NOMO-1 treated with dmso at 0.1 percent for 144 hours (cell line): ENCODE data around the gene BFAR.
"Not testable (repeated sequence)": the region's sequence is repeated elsewhere in the genome, so short reads cannot be mapped to it uniquely, and the experiment has no call there.

Experiments used
- DNase-seq: peaks from one replicate; lab custom pipeline; 2025; ENCODE audit not compliant: unreplicated experiment; lab: John Stamatoyannopoulos, UW

Gene BFAR, protein sequence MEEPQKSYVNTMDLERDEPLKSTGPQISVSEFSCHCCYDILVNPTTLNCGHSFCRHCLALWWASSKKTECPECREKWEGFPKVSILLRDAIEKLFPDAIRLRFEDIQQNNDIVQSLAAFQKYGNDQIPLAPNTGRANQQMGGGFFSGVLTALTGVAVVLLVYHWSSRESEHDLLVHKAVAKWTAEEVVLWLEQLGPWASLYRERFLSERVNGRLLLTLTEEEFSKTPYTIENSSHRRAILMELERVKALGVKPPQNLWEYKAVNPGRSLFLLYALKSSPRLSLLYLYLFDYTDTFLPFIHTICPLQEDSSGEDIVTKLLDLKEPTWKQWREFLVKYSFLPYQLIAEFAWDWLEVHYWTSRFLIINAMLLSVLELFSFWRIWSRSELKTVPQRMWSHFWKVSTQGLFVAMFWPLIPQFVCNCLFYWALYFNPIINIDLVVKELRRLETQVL

DNA sequence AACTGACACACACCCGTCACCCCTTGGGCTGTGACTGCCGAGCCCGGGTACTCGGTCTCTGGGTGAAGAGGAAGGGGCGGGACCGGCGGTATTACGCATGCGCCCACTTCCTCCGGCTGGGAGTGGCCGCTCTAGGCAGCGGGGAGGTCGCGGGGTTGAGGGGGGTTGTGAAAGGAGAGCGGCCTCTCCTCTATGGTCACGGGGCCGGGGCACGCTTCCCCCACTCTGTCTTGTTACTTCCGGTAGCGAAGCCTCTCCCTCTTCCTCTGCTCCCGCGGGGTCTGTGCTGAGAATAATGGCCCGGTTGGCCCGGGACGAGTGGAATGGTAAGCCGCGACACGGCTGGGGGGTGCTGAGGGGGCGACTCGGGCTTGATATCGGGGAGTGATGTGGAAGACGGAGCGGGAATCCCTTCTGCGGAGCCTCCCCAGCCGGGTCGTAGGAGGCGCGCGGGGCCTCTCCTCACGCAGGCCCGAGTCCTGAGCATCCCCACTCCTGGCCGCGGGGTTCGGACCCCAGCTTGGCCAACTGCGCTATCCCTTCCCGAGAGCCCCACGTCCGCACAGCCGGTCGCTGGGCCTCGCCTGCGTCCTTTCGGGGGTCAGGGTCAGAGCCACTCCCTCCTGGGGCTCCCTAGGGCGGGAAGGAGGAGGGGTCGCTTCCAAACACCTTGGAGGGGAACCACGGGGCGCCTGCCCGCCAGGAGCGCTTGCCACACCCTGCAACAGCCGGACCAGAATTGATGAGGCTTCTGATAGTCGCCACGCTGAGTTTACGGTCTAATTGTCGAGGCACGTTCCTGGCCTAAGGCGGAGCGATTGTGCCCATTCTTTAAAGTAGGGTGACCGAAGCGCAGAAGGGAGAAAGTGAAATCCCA lies at the start of gene BFAR:
TSS of gene BFAR (plus strand) at position 259 of the 877 bp plus-strand sequence. CDS start 11,396 bp downstream, outside the sequence.
- peak; percentile 96 for DNase-seq

DNA sequence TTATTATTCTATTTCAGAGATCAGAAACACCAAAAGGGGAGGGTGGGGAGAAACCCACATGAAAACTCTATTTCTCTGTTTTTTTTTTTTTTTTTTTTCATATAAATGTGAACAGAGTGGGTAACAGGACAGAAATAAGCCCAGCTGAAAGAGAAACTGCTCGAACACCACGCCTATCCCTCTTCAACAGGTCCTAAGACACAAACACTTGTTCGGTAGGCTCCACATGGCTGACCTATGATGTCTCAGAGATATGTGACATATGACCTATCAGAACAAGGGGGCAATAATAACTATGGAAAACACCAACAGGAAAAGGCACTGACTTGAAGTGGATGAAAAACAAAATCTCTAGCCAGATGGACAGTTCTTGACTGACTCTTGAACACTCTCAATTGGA lies 47.5 kb upstream of the BFAR start:
- DNase-seq: no peak

DNA sequence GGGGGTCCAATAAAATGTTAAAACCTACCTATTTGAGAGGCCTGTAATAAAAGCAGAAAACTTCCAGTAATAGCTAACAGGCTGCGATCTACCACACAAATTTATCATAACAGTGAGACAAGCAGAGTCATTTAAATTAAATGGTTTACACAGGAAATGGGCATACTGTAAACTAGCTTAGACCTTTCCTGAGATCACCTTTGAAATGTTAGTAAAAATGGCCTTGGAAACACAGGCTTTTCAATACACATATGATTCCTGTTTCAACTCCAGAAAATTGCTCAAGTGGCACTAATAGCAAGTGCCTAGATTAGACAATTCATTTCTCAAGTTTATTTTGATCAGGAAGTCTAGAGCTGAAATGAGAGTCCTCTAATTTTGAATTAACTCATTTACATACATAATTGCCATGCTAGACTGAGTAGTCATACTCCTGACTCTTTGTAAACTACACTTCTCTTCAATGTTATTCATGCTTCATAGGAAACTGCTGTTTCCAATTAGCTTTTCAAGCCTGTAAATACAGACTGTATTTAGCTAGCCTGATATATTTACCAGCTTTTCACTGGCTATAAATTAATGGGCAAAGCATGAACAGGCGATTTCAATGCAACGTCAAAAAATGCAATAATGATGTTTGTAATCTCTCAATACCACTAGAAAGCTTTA lies 46.0 kb upstream of the BFAR start:
- DNase-seq: no peak

DNA sequence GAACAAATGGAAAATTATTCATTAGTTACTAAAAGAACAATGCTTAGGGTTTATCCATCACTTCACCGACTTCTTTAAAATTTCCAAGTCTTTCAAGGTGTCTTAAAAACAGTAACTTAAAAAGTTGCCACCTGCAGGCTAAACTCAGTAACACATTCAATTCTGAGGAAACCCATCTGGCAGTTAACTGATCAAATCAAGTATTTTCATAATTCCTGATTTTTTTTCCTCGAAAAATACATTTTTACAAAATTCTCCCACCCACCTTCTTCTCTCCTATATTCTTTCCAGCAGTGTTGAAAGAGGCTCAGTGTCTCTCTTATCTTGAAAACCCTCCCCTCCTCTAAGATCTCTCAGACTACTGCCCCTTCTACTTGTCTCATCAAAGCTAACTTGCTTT lies 32.6 kb upstream of the BFAR start:
- DNase-seq: no peak

DNA sequence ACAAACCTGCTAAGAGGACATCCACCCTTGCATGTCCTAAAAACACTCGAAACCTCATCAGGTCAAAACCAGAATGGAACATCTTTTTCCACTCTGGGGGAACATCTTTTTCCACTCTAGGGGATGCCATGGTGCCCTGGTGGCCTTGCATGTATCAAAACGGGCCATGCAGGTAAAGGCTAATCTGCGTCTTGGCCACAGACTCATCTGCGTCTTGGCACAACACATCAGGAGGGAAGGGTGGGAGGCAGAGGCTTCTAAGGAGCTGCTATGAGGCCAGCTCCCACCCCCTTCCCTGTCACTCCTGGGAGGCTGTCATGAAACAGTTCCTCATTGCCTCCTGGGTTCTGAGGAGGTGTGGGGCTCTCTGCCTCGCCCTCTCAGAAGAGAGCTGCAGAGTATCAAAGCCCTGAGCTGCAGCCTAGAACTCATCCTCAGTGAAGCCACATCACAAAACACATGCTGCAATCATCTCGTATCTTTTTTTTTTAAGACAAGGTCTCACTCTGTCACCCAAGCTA lies 30.2 kb upstream of the BFAR start:
- DNase-seq: no peak

DNA sequence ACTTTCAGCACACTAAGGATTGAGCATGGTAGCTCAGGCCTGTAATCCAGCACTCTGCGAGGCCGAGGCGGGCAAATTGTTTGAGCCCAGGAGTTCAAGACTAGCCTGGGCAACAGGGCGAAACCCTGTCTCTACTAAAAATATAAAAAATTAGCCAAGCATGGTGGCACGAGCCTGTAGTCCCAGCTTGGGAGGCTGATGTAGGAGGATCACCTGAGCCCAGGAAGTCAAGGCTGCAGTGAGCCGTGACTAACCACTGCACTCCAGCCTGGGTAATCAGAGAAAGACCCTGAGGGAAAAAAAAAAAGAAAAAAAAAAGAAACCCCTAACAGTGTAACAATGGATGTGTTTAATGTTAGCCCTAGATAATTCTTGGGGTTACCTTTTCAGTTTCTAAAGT lies 26.6 kb upstream of the BFAR start:
- no peak for DNase-seq

DNA sequence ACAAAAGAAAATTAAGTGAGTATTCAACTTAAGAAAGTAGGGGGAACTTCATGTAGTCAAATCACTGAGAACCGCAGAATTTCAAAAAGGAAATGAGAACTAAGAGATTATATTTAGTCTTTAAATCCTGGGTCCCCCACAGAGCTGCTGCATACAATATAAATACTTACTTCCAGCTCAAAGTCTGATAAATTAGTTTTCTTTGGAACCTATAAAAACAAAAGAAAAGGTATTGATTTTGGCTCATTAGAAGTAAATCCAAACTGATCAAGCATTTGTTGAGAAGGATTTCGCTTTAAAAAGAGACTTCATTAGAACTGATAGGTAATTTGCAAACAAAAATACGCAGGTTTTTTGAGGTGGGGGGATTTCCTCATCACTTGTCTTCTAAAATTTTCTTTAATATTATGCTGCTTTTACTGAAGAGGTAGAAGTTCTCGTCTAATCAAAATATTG lies 24.6 kb upstream of the BFAR start:
- DNase-seq: no peak

DNA sequence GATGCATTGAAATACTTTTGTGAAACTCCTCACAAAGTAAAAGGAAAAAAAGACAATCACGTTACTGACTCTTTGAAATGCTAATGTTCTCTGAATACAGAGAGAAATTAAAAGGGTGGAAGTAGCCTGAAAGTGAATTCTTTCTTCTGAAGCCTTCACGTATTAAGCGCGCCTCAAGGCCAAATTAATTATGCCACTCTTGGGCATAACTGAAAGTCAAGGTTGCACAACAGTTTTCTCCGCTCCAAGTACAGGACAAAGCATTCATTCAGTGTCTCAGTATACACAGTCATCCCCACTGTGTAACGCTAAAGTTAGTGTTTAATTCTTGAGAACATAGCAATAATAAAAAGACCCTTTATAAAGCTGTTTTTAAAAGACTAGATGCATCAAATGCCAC lies 24.1 kb upstream of the BFAR start:
- no peak for DNase-seq

DNA sequence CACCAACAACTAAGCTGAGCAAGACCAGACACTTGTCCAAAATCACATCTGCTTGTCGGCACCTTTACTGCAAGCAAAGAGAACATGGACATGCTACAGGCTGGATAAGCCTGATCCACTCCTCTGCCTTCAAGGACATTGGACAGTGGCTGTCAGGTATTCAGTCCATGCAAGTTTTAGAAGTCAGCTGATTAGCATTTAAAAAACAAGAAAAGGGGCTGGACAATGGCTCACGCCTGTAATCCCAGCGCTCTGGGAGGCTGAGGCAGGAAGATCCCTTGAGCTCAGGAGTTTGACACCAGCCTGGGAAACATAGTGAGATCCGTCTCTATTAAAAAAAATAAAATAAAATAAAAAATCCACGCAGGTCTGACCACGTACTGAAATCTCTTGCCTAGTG lies 23.0 kb upstream of the BFAR start:
- DNase-seq: no peak

DNA sequence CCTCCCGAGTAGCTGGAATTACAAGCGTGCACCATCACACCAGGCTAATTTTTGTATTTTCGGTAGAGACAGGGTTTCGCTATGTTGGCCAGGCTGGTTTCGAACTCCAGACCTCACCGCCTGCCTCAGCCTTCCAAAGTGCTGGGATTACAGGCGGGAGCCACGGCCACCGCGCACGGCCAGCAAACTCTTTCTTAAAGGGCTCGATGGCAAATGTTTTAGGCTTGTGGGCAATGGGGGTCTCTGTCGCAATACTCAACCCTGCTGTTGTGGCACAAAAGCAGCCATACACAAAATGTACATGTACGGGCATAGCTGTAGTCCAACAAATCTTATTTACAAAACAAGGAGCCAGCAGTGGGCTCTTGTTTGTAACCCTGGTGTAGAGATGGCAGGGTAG lies 21.1 kb upstream of the BFAR start:
- DNase-seq: no peak

DNA sequence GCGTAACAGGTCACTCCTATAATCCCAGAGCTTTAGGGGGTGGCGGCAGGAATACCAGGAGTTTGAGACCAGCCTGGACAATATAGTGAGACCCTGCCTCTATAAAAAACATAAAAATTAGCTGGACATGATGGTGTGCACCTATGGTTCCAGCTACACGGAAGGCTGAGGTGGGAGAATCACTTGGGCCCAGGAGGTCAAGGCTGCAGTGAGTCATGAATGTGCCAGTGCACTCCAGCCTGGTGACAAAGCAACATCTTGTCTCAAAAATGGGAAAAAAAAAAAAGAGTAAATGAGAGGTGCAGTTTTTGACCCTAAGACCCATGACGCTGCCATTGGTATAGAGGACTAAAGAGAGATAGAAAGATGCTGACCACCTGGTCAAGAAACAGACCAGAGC lies 18.8 kb upstream of the BFAR start:
- no peak for DNase-seq

DNA sequence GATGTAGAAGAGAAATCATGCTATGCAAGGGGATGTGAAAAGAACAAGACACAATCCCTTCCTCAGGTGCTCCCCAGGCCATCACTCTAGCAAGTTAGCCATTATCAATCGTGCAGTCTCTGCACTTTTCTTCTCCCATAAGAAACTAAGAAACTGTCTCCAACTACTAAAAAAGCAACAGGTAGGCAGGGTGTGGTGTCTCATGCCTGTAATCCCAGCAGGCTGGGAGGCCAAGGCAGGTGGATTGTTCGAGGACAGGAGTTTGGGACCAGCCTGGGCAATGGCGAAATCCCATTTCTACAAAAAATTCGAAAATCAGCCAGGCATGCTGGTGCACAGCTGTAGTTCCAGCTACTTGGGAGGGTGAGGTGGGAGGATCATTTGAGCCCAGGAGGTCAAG lies 16.5 kb upstream of the BFAR start:
- no peak for DNase-seq

DNA sequence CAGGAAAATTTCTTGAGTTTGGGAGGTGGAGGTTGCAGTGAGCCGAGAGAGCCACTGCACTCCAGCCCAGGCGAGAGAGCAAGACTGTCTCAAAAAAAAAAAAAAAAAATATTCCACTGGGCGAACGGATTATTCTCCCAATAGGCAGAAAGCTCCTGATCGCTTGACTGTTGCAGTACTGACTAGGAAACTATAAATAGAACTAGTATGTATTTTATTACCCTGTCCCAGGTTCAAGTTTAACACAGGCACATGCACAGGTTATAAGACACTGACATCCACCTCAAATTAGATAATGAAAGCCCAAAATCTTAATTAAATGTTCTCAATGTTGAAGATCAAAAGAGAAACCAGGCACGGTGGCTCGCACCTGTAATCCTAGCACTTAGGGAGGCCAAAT lies 14.2 kb upstream of the BFAR start:
- DNase-seq: no peak

DNA sequence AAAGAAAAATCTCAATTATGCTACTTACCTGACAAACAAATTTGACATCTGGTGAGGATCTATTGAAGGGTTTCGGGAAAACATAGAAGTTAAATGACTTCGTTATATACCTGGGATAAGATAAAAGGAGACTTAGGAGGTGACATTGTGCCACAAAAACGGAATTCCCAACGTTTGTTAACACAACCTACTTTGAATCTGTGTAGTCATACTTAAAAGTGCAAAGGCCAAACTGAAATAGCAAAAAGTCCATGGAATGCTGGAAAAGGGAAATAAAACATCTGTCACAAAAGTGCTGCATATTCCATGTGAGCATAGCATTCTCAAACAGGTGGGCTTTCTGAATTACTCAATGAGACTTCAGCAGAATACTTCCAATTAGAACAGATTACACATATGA lies 5.7 kb upstream of the BFAR start:
- DNase-seq: no peak

DNA sequence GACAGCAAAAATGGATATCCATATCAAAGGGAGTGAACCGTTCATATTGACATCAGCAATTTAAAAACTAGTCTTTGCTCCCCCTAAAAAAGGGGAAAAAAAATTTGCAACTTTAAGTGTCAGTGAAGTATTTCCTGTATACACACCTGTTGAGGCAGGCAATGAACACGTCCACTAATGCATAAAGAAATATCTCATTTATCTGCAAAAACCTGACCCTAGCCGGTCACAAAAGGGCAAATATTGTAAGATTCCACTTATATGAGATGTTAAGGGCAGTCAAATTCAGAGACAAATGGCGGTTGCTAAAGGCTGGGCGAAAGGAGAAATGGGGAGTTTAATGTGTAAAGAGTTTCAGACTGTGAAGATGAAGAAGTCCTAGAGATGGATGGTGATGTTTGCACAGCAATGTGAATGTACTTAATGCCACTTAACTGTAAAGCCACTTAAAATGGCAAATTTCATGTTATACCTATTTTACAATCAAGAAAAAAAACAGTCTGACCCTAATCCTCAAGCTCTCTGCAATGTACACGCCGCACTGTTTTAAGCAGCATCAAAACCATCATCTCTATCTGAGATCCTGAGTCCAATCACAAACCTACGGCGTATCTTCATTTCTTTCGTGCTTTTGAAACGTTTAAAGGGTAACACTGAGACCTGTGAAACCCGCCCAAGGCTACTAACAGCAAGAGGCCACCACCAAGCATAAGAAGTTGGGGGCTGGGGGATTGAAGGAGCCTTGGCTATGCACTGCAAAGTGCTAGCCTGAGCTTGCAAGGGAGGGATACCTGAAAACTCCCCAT lies 3.7 kb upstream of the BFAR start:
- peak; percentile 3 for DNase-seq

DNA sequence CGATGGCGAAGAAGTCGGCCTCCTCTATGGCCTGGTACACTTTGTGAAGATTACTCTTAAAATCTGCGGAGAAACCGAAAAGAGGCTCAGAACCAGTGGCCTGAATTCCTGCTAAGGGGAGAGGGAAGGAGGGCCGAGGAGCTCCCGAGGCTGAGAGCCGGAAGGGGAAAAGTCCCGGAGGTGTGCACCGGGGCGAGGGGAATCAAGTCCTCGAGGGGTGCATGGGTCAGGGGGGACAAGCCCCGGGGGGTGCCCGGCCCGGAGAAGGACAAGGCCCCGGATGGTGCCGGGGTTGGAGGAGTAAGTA lies 3.2 kb upstream of the BFAR start:
- DNase-seq: no peak

DNA sequence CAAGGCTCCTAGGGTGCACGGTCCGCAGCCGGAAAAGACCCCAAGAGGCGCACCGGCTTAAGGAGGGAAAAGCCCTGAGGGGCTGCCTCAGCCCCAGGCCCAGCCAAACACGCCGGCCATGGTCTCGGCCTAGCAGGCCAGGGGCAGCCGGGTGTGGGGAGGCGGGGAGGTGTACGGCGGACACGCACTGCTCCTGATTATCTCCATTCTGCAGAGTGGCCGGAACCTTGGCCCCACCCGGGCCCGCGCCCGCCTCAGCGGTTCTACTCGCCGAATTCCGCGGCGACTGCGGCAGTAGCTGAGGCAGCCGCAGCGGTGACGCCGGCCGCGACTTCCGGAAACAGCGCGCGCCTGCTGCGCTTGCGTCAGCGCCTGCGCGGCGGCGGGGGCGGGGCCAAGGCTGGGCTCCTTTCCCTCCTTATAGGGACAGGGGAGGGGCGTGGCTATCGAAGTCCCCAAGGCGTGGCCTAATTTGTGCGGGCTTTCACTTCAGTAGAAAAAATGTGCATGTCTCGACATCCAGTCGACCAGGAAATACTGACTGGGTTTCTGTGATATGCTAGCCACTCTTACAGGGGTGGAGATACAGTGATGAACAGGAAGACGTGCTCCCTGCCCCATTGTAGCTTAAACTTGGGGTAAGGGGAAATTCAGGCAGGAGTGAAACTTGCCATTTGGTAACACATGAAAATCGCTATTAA lies 2.7 kb upstream of the BFAR start, which contains the start of gene PARN:
TSS of gene PARN (minus strand) at position 342 of the 701 bp plus-strand sequence. CDS start at position 207, 135 bp downstream.
- DNase-seq: peak; percentile 93

DNA sequence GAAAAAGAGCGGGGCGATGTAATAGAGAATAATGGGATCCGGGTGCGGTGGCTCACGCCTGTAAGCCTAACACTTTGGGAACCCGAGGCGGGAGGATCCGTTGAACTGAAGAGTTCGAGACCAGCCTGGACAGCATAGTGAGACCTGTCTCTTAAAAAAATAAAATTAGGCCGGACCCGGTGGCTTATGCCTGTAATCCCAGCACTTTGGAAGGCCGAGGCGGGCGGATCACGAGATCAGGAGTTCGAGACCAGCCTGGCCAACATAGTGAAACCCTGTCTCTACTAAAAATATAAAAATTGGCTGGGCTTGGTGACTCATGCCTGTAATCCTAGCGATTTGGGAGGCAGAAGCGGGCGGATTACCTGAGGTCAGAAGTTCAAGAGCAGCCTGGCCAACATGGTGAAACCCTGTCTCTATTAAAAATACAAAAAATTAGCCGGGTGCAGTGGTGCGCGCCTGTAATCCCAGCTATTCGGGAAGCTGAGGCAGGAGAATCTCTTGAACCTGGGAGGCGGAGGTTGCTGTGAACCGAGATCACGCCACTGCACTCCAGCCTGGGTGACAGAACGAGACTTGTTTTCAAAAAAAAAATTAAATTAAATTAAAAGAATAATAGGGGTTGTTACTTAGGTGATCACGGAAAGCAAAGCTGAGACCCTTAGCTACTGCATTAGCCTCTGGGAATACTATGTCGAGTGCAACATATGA lies 2.0 kb upstream of the BFAR start:
- not testable (repeated sequence) for DNase-seq

DNA sequence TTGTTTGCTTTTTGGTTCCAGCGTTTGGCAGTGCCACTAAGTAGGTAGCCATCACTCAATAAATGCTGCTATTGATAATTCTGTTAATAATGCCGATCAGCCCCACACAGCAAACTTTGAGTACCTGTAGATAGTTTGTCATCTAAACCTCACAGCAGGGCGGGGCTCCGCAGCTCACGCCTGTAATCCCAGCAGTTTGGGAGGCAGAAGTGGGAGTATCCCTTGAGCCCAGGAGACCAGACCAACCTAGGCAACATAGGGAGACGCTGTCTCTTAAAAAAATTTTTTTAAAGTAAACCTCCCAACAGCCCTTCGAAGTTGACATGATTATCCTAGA lies 1.6 kb downstream of the BFAR start:
- no peak for DNase-seq
